Hindlimb muscle (tissue), 1 donor: Measurements from ENCODE around the gene RNF19B. TPM values are rescaled to one million over a fixed set of nuclear protein-coding genes. Genes with fewer than 3 reads are reported as not detected.
"Not testable (repeated sequence)": the region's sequence is repeated elsewhere in the genome, so short reads cannot be mapped to it uniquely, and the experiment has no call there.

Experiments
- DNase-seq: peaks from one replicate; pipeline ENCODE4 v3.0.0-alpha.2; 2013
- polyA plus RNA-seq: library from polyadenylated mRNA; unstranded; fragments of 120-200 nt; gene quantifications from one replicate; pipeline ENCODE4 v1.2.1, GENCODE V29; 2013; ENCODE audit not compliant: insufficient read length

The RNF19B gene
- polyA plus RNA-seq, result 12.0 TPM

- peak; percentile 94 for DNase-seq
Measured at GRCh38 chr1:32964461-32965250, at the start of gene RNF19B. RNF19B (minus strand) TSS chr1:32964809; CDS start chr1:32964685, 124 bp downstream.

GRCh38 chr1:33013791-33014190 is 49.2 kb upstream of the RNF19B start:
- no peak for DNase-seq

GRCh38 chr1:33012165-33012564 is 47.6 kb upstream of the RNF19B start:
- DNase-seq, result no peak

- peak; percentile 82 for DNase-seq
Measured at GRCh38 chr1:33010932-33011731, 46.5 kb upstream of the RNF19B start.

- no peak for DNase-seq
Measured at GRCh38 chr1:33009561-33009960, 45.0 kb upstream of the RNF19B start.

GRCh38 chr1:33008051-33008914 is 43.7 kb upstream of the RNF19B start:
- DNase-seq, result no peak

GRCh38 chr1:33007190-33008050 is 42.8 kb upstream of the RNF19B start:
- no peak for DNase-seq

- no peak for DNase-seq
Measured at GRCh38 chr1:33005838-33006421, 41.3 kb upstream of the RNF19B start.

GRCh38 chr1:33005117-33005837 is 40.7 kb upstream of the RNF19B start:
- no peak for DNase-seq

GRCh38 chr1:33004613-33005012 is 40.0 kb upstream of the RNF19B start:
- DNase-seq, result no peak

- DNase-seq, result no peak
Measured at GRCh38 chr1:33003657-33004056, 39.0 kb upstream of the RNF19B start.

- no peak for DNase-seq
Measured at GRCh38 chr1:33002006-33002405, 37.4 kb upstream of the RNF19B start.

- DNase-seq, result no peak
Measured at GRCh38 chr1:33001282-33001681, 36.7 kb upstream of the RNF19B start.

- no peak for DNase-seq
Measured at GRCh38 chr1:33000427-33001026, 35.9 kb upstream of the RNF19B start.

GRCh38 chr1:32998997-32999396 is 34.4 kb upstream of the RNF19B start:
- DNase-seq, result no peak

- no peak for DNase-seq
Measured at GRCh38 chr1:32998064-32998463, 33.5 kb upstream of the RNF19B start.

- no peak for DNase-seq
Measured at GRCh38 chr1:32997381-32997891, 32.8 kb upstream of the RNF19B start.

- not testable (repeated sequence) for DNase-seq
Measured at GRCh38 chr1:32993324-32993636, 28.7 kb upstream of the RNF19B start.

GRCh38 chr1:32992489-32993323 is 28.1 kb upstream of the RNF19B start:
- no peak for DNase-seq
